Ovary (tissue), 9 donors: ENCODE measurements around the gene ABHD16A. TPM values are rescaled to one million over a fixed set of nuclear protein-coding genes. Genes with fewer than 3 reads are reported as not detected.

ENCODE experiments used
- DNase-seq, 5 donors: peaks; one replicate each; pipeline ENCODE4 v3.0.0-alpha.2; 2019 to 2020
- H3K27ac ChIP-seq, 2 donors: fragments of 200-600 bp; one replicate each; pipeline versions ENCODE4 v1.5.1 to v1.8.0; 2019 to 2022
- H3K27me3 ChIP-seq: fragments of 200-600 bp; one replicate; pipeline ENCODE4 v1.8.0; 2022
- H3K36me3 ChIP-seq: fragments of 200-600 bp; sonication (generic); one replicate; pipeline ENCODE4 v1.5.1; 2019
- H3K4me1 ChIP-seq: one replicate; pipeline ENCODE4 v1.8.1; 2013; ENCODE audit warnings: mild to moderate bottlenecking, moderate library complexity; ENCODE audit not compliant: insufficient read depth
- H3K4me3 ChIP-seq: fragments of 200-600 bp; sonication (generic); one replicate; pipeline ENCODE4 v1.5.1; 2017
- H3K9me3 ChIP-seq, 2 donors: fragments of 200-600 bp in 1 of 2; sonication (generic) in 1 of 2; one replicate each; pipeline versions ENCODE4 v1.5.1 to v1.8.1; 2013 to 2019; ENCODE audit warnings: mild to moderate bottlenecking in 1 of 2, moderate library complexity in 1 of 2
- CTCF ChIP-seq, 3 donors: fragments of 450-650 bp in 2 of 3; fragments of 200-600 bp in 1 of 3; IDR thresholded peaks; one replicate each; pipeline versions ENCODE4 v1.5.1 to v1.8.0; 2016 to 2022; ENCODE audit warnings: antibody characterized with exemption in 3 of 3, mild to moderate bottlenecking in 1 of 3
- EP300 ChIP-seq: sonication (generic); formaldehyde crosslinking; IDR thresholded peaks from one replicate; pipeline ENCODE4 v1.6.1; 2017; ENCODE audit warnings: antibody characterized with exemption
- POLR2A ChIP-seq: fragments of 450-650 bp; IDR thresholded peaks from one replicate; pipeline ENCODE4 v1.6.1; 2017; ENCODE audit warnings: antibody characterized with exemption, mild to moderate bottlenecking, moderate library complexity
- WGBS, 3 donors: extraction: QIAGEN DNeasy Blood & Tissue Kit in 1 of 3; methylation state at CpG; one replicate each; pipeline versions ENCODE4 v1.1.5 to v1.1.7; 2013 to 2017; 5-methylcytosine and 5-hydroxymethylcytosine counted together
- intact Hi-C, 4 donors: fragments of 100-400 bp; cut with DNase I; formaldehyde crosslinking; loops; one replicate each; pipeline versions ENCODE4 v1.11.0 to v1.15.1; 2022 to 2023
- polyA plus RNA-seq, 2 donors: library from polyadenylated mRNA; stranded (reverse); fragments of 200-250 nt in 1 of 2; fragments of 350-450 nt in 1 of 2; fragmentation: Illumina TruSeq in 1 of 2; extraction: RNeasy Lipid Tissue Mini Kit (QIAGEN cat#74804) in 1 of 2; gene quantifications; one replicate each; pipeline ENCODE4 v1.2.3, GENCODE V29; 2013 to 2014
- total RNA-seq, 7 donors: library from RNA; depleted of rRNA in 2 of 7; stranded (reverse); fragments of >200 nt in 2 of 7; fragmentation: NEBNext Ultra II Directional in 3 of 7; extraction: Animal tissue kit (Norgen Biotek cat#: 25700) in 3 of 7; gene quantifications; one replicate each; pipeline versions ENCODE4 v1.1.0 to v1.2.4, GENCODE V29; 2016 to 2023
- donor health status: DM: no; HTN: no; CAD: no; lungs with moderate emphysema.
- donor health status: DM: no; HTN: no; CAD: no.
- donor health status: Bipolar disorder and iron deficiency.
- donor health status: DM: yes; HTN: yes; CAD: no.
- donor health status: DM: no; HTN: no; CAD: no.
- donor health status: DM: yes; HTN: yes; CAD: no.

ABHD16A gene
- total and polyA plus RNA-seq, 9 donors: 25.4 to 60.4 (median 36.7) TPM

GRCh38 chr6:31744422-31744821, 41.3 kb upstream of the ABHD16A start:
- H3K27me3 ChIP-seq: no peaks in the 10 kb centered on the region
- H3K27ac ChIP-seq: no peak overlapping the region
- WGBS, 3 donors: 57 to 73% (median 59%) methylated on average over 1 of the region's 1 CpG
- H3K36me3 ChIP-seq: no peaks in the 10 kb centered on the region
- TF ChIP-seq EP300 (no peak), CTCF (IDR thresholded peaks at IDR 0.05) (no peak), POLR2A (no peak)
- H3K4me1 ChIP-seq: peaks cover 2% of the 10 kb centered on the region
- intact Hi-C loops: loop anchor here in 1 of 4 donors (5.0 kb wide), 1 partner anchor 38 kb away; no protein-coding TSS in a partner anchor
- no peak for DNase-seq
- no peak overlapping the region for H3K4me3 ChIP-seq
- no peaks in the 10 kb centered on the region for H3K9me3 ChIP-seq

GRCh38 chr6:31742894-31743293, 39.8 kb upstream of the ABHD16A start:
- no peak for TF ChIP-seq POLR2A
- TF ChIP-seq CTCF (IDR thresholded peaks at IDR 0.05): no peak
- no peak for TF ChIP-seq EP300
- Histone ChIP-seq H3K27ac (no peak overlapping the region), H3K4me1 (peaks cover 2% of the 10 kb centered on the region), H3K9me3 (no peaks in the 10 kb centered on the region), H3K4me3 (no peak overlapping the region), H3K27me3 (no peaks in the 10 kb centered on the region), H3K36me3 (no peaks in the 10 kb centered on the region)
- intact Hi-C loops: loop anchor here in 1 of 4 donors (5.0 kb wide), 1 partner anchor 39 kb away; no protein-coding TSS in a partner anchor
- 87 to 92% (median 90%) methylated on average over 3 of the region's 3 CpGs for WGBS, 3 donors
- DNase-seq: no peak

- Histone ChIP-seq H3K27ac (no peak overlapping the region), H3K9me3 (no peaks in the 10 kb centered on the region), H3K4me1 (peaks cover 4% of the 10 kb centered on the region), H3K27me3 (no peaks in the 10 kb centered on the region), H3K4me3 (no peak overlapping the region), H3K36me3 (no peaks in the 10 kb centered on the region)
- no peak for DNase-seq
- 73 to 87% (median 77%) methylated on average over 2 of the region's 2 CpGs for WGBS, 3 donors
- TF ChIP-seq EP300: no peak
- TF ChIP-seq POLR2A: no peak
- no peak for TF ChIP-seq CTCF (IDR thresholded peaks at IDR 0.05)
- intact Hi-C loops: loop anchor here in 1 of 4 donors (5.0 kb wide), 1 partner anchor 40 kb away; no protein-coding TSS in a partner anchor
Measured at GRCh38 chr6:31741815-31742214, 38.7 kb upstream of the ABHD16A start.

GRCh38 chr6:31740397-31741223, 37.5 kb upstream of the ABHD16A start:
- Histone ChIP-seq H3K9me3 (no peaks in the 10 kb centered on the region), H3K4me1 (peaks cover 7% of the 10 kb centered on the region), H3K27me3 (no peaks in the 10 kb centered on the region), H3K4me3 (peak overlapping the region; percentile 56), H3K36me3 (no peaks in the 10 kb centered on the region), H3K27ac (peak overlapping the region in 1 of 2 donors; percentile 47)
- TF ChIP-seq POLR2A: no peak
- no peak for TF ChIP-seq EP300
- no peak for TF ChIP-seq CTCF (IDR thresholded peaks at IDR 0.05)
- no peak for DNase-seq
- 20 to 30% (median 20%) methylated on average over 29 of the region's 29 CpGs for WGBS, 3 donors
- intact Hi-C loops: loop anchor here in 1 of 4 donors (5.0 kb wide), 1 partner anchor 42 kb away; no protein-coding TSS in a partner anchor
